A204.1 (cell line): ENCODE data around the gene PSMD4.

Source experiments
- FAIRE-seq: peaks from 2 replicates; lab custom pipeline; 2012; peaks lifted over from hg19 to GRCh38; lab: Jason Lieb, UNC

Gene PSMD4

DNA sequence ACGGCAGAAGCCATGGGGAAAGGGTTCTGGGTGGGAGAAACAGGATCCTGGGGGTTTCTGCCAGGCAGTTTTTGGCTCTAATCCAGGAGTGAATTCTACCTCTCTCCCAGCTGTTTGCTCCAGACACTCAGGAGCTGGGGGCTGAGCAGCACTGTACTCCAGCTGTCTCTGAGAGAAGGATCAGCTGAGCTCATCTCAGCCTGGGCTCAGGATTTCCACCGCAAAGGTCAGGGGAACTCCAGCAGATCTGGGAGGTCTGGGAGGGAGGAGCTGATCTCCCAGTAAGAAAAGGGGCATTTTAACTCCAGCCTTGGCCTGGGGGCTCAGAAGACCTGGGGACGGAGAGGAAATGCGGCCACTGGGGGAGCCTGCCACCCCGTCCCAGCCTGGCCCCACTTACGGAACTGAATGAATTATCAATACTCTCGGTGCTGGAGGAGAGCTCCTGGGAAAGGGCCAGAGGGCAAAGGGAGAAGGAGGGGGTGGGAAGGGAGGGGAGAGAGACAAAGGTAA lies 55.3 kb downstream of the PSMD4 start:
- no peak for FAIRE-seq

DNA sequence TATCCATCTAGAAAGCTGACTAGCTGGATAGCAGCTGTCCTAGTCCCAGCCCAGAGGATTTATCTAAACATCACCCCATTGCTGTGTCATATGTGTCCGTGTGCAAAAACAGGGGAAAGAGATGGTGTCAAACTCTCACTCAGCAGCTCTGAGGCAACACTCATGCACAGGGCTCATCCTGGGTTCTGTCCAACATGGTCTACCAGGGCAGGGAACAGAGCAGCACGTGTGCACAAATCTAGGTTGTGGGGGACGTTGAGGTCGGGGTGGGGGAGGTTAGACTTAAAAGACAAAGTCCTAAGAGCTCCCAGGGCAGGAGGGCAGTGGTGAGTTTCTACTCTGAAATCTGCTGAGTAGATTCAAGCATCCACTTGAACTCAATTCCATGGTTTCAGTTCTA lies 56.5 kb downstream of the PSMD4 start:
- FAIRE-seq: no peak

DNA sequence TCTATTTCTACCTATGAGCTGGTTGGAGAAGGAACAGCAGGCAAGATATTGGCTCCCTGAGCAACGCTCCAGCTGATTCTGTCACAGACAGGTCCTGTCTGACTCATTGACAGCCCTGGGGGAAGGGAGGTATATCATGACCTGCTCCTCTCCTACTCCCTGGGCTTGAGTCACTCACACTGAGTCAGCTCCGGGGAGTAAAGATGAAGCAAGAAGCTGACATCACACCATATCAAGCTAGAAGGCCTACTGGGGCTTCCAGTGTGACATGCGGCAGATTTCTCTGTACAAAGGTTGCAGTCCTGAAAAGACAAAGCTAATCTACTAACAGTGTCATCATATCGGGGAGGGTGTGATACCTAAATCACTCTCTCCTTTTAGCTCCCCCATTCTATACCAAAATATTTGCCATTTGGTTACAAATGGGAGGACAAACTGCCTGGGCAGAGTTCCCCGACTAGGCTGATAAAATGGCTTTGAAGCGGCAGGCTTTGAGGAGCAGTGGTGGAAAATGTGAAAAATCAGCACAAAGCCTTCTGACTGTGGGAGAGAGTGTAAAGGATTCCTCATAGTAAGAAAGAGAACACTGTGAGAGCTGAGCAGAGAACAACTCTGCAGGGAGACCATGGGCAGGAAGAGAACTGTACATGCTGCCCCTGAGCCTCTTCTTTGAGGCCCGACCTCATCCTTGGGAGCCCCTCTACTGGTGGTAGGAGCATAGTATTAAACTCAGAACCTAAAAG lies 57.2 kb downstream of the PSMD4 start:
- FAIRE-seq: no peak

DNA sequence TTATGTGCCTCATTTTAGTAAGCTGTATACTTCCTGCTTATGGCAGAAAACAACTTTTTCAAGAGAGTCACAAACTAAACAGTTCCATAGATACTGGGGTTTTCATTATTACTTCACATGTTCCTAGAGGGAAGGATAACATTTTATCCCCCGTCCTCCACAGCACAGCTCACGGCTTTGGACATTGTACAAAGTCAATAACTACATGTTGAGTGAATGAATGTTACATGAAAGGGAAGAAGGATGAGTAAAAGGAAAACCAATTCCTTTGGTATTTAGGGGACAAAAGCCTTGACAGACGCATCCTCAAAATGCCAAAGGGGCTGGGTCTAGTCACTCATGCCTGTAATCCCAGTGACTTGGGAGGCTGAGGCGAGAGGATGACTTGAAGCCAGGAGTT lies 57.9 kb downstream of the PSMD4 start:
- no peak for FAIRE-seq

DNA sequence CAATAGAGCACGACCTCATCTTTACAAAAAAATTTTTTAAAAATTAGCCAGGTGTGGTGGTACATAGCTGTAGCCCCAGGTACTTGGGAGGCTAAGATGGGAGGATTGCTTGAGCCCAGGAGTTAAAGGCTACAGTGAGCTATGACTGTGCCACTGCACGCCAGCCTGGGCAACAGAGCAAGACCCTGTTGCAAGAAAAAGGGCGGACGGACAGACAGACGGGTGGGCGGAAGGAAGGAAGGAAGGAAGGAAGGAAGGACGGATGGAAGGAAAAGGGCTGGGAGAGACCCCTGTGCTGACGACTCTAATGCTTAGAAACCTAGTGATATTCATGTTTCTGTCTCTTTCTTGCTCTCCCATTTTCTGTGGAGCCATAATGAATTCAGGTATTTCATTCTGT lies 58.3 kb downstream of the PSMD4 start:
- no peak for FAIRE-seq

DNA sequence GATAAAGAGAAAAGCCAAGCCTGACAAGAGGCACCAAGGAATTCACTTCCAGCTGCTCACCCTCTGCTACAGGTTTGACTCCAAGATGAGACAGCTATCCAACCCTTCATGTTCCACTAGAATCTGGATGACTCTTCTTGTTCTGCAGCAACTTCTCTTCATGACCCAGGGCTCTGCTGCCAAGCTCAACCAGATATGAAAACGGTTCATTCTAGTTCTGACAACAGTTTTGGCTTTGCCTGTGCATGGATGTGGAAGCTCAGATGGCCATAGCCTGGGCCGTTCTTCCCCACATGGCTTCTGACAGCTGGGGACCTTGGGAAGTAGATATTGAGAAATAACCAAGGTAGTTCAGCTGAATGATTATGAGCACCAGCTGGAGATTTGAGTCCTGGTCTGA lies 59.0 kb downstream of the PSMD4 start:
- FAIRE-seq: no peak

DNA sequence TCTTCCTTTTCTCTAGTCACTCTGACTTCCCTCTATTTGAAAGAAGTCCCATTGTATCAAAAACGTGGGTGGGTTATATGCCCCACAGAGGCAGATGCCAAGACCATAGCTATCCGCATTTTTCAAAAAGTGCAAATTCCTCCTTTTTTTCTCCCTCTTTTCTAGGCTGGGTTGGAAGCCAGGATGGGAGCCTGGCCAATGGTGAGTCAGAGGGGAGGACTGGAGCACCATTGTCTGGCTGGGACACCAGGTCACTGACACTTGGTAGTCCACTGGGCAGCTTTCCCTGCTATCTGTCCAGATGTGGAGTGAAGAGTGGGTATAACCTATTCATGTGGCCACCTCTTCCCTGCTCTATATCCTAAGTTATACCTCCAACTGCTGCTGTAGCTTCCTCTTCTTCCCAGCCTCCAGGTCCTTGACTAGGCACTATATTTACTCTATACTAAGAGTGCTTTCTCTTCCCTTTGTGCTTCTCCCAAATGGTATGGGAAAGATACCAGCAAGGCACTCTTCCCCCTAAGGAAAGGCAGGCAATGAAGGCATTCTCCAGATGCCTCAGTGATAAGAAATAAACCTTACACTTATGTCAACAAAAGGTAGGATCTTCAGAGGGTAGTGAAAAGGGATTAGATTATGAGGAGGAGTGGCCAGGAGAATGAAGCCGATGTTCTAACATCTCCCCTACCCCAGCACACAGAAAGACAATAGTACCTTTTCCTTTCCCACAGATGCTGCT lies 59.8 kb downstream of the PSMD4 start:
- FAIRE-seq: no peak

DNA sequence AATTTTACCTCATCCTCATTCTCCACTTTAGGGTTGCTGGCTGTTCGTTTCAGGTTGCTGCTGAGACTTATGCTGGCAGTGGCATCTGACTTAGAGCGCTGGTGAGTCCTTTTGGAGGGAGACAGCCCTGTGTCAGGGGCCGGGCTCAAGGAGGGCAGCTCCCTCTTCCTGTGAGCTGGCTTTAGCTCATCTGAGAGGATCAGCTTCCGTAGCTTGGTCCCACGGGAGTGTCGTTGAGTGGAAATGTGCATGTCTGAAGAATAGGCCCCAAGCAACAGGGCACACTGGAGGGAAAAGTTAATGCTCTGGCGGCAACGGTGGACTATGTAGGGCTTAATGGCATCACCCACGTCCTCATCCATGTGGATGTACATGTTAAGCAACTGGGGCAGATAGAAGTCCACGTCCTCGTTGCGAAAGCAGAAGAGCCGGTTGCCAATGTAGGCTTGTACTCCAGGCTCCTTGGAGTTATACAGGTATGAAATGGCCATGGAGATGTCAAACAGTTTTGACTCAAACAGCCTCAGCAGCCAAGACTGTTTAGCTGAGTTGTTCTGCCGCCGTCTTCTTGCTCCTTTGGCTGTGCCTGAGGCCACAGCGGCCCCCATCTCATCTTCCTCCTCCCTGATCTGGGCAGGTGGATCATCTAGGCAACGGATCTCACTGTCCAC lies 61.2 kb downstream of the PSMD4 start:
- no peak for FAIRE-seq
